Stimulated activated CD4-positive, alpha-beta T cell treated with anti-CD3 and anti-CD28 coated beads, Interleukin-2, amount 100 ng/mL, for 48 hours (primary cell): ENCODE results near the gene PODXL.
A peak's percentile ranks its signal among the peaks of the same experiment; 100 is the strongest.

Source experiments
- DNase-seq, 2 donors: peaks; one replicate each; pipeline ENCODE4 v3.0.0-alpha.2; 2020

The PODXL gene

DNA sequence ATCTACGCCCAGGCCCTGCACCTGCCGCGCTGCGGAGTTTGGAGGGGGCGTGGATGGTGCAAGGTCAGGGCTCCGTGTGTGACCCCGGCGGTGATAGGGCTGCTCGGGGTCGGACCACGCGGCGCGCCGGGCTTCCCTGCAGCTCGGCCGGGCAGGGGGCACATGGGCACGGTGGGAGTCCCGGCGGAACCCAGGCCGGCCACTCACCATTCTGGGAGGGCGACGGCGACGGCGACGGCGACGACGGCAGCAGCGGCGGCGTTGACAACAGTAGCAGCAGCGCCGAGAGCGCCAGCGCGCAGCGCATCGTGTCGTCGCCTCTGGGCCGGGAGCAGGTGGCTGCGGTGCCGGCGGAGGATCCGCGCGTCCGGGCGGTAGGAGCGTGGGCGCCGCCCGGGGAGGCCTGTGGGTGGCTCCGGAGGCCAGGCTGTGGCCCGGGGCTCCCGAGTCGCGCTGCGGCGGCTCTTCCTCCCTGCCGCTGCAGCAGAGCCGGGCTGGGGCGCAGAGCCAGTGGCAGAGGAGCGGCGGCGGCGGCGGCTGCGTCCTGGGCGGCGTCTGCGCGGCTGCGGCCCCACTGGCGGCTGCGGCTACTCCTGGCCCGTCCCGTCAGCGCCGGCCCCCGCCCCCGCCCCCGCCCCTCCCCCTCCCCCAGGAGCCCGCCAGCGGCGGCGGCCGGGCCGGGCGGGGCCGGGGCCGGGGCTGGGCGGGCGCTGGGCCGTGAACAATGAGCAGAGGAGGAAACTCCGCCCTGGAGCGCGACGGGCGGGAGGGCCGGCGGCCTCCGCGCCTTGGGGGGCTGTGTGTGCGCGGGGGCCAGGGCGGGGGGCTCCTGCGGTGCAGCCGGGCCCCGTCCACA lies at the start of gene PODXL:
TSS of gene PODXL (minus strand) at position 576 of the 856 bp plus-strand sequence. CDS start at position 307, 269 bp downstream.
- DNase-seq = peak; percentile 32 to 33

DNA sequence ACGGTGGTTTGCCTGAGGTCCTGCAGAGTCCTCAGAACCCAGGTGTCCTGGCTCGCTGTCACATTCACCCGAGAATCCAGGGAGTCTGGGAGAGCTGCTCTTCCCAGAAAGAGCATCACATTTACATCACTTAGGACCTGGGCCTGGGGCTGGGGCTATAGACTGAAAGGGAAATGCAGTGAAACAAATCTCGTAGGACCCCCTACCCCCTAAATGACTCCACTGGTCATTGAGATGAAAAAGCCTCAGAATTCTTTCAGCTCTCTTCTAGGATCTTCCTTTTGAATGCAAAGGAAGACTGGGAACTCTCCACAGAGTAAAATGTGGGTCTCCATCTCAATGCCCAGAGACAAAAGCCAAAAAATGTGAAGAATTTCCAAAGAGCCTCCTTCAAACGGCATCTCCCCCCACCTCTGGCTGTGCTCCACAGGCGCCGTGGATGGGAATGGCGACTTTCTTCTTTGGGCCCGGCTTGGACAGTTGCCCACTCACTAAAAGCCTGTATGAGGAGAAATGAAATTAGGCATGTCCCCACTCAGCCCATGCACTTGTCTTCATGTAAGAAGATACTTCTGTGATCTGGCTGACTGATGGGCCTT lies 49.0 kb upstream of the PODXL start:
- DNase-seq = no peak

DNA sequence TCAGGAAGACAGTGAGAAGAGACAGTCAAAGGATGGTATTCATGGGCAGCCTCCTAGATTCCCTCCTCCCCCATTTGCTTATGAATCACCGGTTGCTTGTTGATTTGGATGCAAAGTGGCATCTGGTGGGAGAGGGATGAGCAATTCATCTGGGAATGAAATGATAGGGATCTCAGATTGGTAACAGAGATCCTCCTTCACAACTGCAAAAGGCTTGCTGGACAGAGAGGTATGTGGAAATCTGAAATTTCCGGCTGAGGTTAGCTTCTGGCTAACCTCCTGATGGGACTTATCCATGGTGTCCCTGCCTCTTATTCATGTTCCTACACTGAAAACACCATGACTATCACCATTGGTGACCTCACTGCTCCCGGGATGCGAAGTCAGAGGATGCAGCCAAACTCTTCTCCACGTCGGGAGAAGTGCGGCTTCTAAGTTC lies 48.4 kb upstream of the PODXL start:
- no peak for DNase-seq

DNA sequence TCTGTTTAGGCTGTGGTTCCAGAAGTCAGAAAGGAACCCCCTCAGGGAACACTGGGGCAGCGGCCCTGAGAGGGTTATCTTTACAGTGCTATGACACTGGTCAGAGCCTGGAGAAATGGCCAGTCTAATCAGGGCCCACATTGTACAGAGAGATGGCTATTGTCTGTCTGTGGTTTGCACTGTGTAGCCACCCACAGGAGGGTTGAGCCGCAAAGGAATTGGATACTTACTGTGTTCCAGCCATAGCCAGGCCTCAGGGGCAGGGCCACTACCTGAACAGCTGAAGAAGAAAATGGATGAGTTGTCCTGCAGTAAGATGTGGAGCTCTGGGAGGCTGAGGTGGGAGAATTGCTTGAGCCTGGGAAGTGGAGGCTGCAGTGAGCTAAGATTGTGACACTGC lies 47.5 kb upstream of the PODXL start:
- no peak for DNase-seq

DNA sequence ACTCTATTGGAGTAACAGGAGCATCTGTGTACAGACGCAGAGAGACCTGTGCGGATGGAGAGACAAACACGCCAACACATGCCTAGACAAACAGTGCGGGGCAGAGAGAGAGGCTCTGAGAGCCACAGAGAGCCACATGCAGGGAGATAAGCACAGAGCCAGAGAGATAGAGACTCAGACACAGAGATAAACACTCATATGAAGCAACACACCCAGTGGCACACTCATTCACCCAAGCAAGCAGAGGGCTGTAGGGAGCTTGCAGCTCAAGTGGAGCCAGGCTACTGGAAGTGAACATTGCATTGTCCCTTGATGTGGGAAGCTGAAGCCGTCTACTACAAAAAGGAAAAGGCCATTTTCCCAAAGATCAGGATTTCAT lies 46.6 kb upstream of the PODXL start:
- no peak for DNase-seq

DNA sequence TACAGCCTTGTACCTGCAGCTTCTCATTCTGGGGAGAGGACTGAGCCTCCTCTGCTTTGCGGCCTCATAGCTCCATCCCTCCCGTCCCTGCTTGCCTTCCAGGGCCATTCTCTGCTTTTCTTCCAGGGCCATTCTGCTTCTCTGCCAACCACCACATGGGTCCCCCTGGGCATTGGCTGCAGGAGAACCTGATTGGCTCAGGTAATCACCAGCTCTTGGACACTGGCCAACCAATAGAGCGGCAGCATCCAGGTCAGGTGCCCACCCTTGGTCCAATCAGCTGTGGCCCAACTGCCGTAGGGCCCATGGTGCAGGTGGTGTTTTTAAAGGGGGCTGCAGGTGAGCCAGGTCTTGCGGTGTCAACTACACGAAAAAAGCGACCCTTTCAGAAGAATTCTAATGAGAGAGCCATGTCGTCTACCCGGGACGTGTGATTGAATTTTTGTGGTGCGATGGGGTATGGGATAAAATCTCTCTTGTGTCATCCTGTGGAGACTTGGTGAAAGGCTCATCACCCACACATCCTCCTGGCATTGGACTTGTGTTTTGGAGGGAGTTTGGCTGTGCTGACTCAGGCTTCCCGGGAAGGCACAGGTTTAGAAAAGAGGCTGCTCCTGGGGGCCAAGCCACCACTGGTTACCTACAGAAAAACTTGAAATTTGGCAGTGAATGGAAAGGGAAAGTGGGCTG lies 46.0 kb upstream of the PODXL start:
- DNase-seq = no peak

DNA sequence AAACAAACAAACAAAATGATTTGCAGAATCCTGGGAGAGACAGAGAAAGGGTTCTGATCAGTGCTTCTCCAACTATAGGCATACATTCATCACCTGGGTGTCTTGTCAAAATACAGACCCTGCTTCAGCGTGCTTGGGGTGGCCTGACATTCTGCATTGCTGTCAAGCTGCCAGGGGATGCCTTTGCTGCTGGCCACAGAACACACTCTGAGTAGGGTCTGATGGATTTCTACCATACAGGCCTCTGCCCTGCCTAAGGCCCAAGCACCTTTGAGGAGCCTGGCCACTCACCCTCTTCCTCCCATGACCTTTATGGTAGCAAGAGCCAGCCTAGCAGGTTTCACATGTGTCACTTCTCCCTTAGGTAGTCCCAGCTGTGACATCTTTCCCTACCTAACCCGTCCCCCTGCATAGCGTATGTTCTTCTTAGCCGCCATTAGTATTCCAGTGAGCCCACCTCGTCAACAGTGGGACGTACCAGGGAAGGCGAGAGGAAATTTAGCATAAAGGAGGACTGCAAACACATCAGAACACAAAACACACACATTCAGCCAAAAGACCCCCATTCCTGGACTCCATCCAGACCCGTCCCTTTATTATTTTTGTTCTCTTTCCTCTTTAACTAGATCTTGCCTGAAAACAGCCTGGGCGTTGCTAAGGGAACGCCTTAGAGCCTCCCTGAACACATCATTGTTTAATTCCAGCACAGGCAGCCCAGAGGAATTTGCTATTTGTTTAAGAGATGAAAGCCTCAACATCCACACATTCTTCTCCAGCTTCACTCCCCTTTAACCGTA lies 43.9 kb upstream of the PODXL start:
- DNase-seq = no peak

DNA sequence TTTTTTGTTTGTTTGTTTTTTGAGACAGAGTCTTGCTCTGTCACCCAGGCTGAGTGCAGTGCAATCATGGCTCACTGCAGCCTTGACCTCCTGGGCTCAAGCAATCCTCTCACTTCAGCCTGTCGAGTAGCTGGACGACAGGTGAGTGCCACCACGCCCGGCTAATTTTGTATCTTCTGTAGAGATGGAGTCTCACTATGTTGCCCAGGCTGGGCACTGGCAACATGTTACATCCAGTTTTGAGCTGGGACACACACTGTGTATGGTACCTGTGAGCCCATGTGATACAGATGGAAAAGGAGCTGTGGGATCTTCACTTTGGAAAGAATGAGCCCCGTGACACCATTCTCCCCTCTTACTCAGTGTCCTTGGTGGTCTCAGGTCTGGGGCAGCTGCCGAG lies 40.4 kb upstream of the PODXL start:
- DNase-seq = no peak

DNA sequence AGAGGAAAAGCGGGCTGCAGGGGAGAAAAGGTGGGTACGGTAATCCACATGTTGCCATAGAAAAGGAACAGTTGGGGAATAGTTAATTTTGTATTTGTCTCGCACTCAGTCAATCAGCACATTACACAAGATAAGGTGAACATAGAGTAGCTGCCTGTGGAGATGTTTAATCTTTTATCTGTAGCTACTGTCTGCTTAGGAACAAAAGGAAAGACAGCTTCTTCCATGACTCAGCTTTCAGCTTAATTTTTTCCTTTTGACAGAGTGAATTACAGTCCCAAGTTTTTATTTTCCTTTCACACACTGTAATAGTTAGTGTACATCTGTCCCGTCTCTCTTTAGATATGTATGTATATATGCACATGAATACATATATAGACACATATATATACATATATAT lies 39.3 kb upstream of the PODXL start:
- DNase-seq = no peak

DNA sequence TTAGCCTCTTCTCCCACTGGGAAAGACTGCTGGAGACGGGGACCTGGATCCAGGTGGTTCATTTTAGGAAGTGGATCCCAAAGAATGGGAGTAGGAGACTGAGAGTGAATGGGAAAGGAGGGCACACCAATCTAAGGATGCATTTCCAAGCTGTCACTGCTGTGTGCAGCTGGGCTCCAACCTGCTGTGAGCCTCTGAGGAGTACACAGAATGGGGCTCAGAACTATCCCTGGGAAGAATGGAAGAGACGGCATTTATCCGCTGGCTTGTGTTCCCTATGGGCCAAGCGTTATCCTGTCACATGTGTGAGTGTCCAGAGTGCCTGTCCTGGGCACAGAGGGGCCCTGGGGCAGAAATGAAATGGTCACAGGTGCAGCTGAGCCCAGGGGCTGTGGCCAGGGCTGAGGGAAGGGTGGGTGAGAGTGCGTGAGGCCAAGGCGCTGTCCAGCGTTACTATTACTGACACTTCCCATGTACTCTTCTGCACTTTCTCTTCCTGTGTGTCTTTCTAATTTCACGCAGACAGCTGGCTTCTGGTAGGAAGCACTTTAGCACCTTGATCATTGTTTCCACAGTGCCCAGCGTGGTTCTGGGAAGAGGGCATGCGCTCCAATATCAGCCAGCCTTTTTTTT lies 35.4 kb upstream of the PODXL start:
- no peak for DNase-seq

DNA sequence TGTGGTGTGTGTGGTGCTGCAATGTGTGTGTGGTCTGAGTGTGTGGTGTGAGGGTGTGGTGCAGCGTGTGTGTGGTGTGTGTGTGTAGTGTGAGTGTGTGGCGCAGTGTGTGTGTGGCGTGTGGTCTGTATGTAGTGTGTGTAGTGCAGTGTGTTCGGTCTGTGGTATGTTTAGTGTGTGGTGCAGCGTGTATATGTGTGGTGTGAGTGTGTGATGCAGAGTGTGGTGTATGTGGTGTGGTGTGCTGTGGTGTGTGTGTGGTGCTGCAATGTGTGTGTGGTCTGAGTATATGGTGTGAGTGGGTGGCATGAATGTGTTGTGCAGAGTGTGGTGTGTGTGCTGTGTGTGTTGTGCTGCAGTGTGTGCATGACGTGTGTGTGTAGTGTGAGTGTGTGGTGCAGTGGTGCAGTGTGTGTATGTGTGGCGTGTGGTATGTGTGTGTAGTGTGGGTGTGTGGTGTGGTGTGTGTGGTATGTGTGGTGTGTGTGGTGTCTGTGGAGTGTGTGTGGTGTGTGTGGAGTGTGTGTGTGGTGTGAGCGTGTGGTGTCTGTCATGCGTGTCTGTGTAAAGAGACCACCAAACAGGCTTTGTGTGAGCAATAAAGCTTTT lies 31.0 kb upstream of the PODXL start:
- no peak for DNase-seq

DNA sequence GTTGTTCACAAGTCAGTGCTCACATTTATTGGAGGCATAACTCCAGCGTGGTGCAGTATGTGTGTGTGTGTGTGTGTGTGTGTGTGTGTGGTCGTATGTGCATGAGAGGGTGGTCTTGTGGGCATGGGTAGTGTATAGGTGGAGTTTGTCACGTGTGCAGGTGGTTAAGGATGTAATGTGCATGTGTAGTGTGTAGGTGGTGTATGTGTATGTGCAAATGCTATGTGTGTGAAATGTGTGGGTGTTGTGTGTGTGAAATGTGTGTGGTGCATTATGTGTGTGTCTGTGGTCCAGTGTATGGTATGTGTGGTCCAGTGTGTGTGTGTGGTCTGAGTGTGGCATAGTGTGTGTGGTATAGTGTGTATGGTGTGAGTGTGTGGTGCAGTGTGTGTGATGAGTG lies 30.3 kb upstream of the PODXL start:
- no peak for DNase-seq

DNA sequence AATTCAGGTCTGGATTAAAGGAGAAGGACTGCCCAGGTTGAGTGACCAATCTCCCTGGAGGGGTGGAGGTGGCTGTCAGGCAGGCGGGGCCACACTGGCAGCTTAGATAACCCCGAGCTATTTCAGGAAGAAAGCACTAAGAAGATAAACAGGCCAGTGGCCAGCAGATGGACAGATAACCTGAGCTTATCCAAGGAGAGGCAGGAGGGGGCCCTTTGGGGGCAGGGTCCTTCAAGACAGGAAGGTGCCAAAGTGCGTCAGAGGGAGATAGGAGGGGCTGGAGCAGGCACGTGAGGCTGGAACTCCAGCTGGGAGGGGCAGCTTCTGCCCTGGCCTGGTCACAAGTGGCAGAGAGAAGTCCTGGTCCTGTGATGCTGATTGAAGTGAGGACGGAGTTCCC lies 29.8 kb upstream of the PODXL start:
- DNase-seq = no peak

DNA sequence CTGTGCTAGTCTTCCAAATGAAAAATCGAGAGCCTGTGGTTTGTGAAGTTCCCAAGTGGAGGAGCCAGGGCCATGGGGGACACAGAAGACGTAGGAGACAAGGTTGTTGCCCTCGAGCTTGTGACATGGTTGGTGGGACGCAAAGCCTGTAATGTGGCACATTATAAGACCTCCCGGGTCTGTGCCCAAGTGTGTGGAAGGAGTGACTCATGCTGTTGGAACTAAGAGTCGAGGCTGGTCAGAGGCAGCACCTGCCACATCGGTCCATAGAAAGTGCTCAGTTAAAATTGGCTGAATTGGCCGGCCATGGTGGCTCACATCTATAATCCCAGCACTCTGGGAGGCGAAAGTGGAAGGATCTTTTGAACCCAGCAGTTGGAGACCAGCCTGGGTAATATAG lies 27.0 kb upstream of the PODXL start:
- DNase-seq = no peak

DNA sequence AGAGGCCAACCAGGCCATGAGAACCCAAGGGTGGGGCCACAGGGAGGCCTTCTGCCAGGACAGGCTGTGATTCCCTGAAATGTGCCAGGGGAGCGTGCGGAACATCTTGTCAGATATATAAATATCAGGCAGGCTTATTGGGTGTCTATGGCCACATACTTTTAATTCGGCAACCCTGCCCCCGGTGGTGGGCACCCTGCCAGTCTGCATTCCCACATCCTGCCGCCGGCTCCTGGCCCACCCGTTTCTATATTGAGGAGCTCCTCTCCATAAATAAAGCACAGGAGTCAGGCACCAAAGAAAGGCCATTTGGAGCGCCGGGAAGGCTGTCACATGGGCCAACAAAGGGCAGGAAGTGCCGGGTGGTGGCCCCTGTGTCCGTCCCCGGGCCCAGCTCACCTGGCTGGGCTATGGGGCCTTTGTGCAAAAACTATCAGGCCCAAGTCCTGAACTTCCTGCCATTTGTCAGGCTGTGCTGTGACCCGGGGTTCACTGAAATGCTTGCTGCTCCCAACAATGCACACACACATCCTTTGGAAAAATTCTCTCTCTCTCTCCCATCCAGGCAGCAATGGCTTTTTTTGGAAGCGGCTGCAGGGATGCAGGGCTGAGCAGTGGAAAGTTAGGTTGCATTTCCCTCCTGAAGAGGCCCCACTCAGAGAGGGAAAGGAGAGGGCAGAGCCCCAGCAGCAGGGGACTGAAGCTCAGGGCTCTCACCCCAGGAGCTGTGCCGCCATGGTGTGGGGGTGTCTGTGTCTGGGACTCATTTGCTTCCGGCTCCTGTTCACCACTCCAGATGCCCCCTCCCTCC lies 25.0 kb upstream of the PODXL start:
- no peak for DNase-seq

DNA sequence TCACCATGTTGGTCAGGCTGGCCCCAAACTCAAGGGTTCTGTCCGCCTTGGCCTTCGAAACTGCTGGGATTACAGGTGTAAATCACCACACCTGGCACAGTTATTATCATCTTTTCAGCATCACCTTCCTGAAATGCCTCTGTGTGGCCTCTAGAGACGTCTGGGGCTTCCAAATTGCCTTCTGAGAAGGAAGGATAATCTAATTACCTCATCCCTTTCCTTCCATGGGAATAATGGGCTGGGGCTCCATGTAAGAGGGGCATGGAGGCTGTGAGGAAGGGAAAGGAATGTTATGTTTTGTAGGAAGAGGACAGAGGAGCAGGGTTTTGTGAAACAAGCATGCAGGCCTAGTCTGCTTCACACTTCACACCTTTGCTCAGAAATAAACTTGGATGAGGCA lies 22.2 kb upstream of the PODXL start:
- DNase-seq = no peak

DNA sequence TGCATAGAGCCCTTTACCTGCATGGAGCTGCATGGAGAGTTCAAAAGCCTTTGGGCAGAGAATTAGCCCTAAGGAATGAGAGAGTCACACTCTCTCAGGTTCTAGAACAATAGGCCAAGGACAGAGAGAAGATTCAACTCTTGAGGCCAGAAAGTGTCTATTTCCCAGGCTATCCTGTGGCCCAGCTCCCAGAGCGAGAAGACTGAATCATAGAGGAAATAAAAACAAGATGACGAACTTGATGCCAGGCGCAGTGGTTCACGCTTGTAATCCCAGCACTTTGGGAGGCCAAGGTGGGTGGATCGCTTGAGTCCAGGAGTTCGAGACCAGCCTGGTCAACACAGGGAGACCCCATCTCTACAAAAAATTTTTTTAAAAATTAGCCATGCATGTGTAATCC lies 18.3 kb upstream of the PODXL start:
- DNase-seq = no peak

DNA sequence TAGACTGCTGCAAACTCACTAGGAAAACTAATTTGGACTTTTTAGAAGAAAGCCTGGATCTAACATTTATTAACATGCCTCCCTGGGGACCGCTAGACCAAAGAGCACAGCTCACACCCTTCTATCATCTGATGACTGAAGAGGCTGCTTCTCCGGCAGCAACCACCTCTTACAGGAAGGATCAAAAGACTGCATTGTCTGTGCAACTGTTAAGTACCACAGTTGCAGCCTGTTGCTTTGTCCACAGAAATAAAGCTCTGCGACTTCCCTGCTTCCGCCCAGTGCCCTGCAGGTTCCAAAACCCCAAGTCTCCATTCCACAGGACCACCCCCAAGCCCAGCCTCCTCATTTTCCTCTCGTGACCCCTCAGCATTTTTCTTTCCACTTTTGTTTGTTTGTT lies 14.0 kb upstream of the PODXL start:
- no peak for DNase-seq

DNA sequence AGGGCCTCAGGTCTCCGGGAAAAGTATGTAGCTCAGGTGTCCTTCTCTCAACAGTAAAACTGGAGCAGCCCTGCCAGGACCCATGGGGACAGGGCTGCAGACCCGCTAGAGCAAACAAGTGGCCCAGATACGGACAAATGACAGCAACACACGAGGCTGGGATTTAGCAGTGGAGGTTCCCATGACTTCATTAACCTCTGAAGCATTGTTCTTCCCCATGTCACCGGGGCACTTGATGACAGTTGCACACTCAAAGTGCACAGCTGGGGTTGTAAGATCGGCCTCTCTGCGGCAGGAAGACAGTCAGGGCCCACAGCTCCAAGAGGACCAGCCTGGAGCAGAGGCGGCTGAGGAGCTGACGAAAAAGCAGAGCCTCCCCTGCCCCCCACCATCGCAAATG lies 12.5 kb upstream of the PODXL start:
- DNase-seq = no peak

DNA sequence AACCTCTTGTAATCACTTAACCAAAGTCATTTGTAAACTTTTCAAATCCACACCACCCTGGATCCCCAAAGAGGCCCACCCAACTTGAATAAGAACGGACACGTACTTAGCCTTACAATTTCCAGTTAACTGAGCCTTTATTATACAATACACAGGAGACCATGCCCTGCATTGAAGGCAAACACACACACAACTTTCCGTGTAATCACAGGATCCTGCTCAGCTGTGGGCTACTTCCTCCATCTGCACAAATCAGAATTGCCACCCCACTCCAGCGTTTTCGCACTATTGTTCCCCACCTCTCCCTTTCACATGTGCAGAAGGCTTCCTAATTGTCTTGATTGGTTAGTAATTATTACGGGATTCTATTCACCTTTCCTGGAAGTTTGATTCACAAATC lies 12.1 kb upstream of the PODXL start:
- no peak for DNase-seq

DNA sequence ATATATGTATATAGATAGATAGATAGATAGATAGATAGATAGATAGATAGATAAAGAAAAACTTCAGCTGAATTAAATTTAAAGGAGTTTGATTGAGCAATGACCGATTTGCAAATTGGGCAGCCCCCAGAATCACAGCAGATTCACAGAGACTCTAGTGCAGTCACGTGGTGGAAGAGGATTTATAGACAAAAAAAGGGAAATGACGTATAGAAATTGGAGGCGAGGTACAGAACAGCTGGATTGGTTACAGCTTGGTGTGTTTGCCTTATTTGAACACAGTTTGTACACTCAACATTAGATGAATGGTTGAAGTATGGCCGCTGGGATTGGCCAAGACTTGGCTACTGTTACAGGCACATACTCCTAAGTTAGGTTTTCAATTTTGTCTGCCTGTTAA lies 8.2 kb upstream of the PODXL start:
- no peak for DNase-seq
